GM12872 (cell line): ENCODE results near the gene UPF2.

Experiments
- TF ChIP-seq, protein P1 (sequence below): IDR thresholded peaks from 3 replicates; pipeline ENCODE4 v1.5.1; 2011; ENCODE audit warnings: low read depth, mild to moderate bottlenecking, low read length, moderate library complexity; ENCODE audit not compliant: insufficient read depth

UPF2 gene

DNA sequence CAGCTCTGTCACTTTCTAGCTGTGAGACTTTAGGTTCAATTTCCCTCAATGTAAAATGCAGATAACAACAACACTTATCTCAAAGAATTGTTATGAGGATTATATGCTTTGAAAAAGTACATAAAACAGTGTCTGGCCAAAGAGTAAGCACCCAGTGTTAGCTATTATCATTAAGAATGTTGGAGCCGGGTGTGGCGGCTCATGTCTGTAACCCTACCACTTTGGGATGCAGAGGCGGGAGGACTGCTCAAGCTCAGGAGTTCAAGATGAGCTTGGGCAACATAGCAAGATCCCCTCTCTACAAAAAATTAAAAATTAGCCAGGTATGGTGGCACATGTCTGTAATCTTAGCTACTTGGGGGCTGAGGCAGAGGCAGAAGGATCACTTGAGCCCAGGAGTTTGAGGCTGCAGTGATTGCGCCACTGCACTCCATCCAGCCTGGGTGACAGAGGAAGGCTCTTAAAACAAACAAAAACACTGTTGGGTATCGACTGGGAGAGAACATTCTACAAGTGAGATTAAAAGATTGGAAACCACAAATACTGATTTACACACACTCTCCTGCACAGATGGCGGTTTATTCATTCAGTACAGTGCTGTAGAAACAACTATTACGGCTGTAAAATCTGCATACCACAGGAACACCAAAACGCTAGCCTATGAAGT is 112.2 kb downstream of the UPF2 start:
- TF ChIP-seq, protein P1, sequence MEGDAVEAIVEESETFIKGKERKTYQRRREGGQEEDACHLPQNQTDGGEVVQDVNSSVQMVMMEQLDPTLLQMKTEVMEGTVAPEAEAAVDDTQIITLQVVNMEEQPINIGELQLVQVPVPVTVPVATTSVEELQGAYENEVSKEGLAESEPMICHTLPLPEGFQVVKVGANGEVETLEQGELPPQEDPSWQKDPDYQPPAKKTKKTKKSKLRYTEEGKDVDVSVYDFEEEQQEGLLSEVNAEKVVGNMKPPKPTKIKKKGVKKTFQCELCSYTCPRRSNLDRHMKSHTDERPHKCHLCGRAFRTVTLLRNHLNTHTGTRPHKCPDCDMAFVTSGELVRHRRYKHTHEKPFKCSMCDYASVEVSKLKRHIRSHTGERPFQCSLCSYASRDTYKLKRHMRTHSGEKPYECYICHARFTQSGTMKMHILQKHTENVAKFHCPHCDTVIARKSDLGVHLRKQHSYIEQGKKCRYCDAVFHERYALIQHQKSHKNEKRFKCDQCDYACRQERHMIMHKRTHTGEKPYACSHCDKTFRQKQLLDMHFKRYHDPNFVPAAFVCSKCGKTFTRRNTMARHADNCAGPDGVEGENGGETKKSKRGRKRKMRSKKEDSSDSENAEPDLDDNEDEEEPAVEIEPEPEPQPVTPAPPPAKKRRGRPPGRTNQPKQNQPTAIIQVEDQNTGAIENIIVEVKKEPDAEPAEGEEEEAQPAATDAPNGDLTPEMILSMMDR = no peak

DNA sequence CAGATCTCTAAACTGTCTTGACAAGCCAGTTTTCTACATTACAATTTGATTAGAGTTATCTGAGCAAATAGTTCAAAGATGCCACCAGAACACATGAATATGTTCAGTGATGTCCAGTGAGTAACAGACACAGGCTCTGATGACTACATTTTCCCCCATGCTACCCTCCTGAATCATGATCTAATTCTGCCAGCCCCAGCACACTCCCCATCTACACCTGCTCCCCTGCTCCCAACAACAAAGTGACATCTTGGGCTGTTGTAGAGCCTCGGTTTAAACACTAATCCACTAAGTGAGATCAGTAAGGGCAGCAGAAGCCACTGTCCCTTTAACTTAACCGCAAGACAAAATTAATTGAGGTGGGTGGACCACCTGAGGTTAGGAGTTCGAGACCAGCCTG is 114.9 kb downstream of the UPF2 start:
- TF ChIP-seq, protein P1 = no peak

DNA sequence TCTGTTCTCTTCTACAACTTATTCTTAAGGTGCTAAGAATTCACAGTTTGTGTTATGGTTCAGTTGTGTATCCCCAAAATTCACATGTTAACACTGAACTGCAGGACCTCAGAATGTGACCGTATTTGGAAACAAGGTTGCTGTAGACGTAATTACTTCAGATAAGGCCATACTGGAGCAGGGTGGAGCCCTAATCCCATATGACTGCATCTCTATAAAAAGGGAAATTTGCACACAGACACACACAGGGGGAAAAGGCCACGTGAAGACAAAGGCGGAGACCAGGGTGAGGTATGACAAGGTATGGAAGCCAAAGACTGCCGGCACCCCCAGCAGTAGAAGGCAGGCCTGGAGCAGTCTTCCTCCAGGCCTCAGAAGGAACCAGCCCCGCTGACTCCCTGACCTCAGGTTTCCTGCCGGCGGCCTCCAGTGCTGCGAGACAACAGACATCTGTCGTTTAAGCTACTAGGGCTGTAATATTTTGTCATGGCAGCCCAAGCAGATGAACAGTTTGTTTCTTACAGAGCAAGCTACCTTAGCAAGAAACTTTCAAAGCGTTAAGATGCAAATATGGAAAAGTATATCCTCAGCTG is 120.7 kb downstream of the UPF2 start:
- TF ChIP-seq, protein P1 = no peak

DNA sequence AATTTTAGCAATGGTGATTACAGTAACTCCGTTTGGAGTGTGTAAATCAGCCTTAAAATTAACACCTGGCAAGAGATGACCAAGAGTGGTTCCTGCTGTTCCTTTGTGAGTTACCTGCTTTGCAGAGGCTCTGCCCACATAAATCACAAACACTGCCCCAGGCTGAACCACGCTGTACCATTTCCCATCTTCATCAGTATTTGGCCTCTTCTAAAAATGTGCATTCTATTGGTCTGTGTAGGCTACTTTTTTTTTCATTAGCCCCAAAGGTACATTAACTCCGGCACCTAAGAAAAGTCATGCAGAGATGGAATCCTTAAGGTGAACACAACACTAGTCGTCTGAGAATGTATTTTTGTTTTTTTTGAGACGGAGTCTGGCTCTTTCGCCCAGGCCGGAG is 123.3 kb downstream of the UPF2 start:
- TF ChIP-seq, protein P1 = no peak

DNA sequence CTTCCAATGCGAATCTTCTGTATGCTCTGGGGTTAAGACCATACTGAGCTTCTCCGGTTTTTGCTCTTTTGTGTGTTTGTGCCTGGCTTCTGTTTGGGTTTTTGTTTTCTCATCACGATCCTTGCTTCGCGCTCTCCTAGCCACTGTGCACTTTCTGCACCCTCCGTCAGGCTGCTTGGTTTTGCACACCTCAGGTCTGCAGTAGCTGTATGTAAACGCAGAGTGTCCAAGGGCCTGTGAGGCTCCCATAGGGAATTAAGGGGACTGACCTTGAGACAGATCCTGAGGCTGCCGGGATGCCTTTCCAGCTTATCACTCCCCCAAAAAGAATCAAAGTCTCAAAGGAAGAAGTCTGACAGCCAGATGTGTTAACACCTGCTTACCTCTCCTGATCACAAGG is 124.2 kb downstream of the UPF2 start:
- TF ChIP-seq, protein P1 = no peak

DNA sequence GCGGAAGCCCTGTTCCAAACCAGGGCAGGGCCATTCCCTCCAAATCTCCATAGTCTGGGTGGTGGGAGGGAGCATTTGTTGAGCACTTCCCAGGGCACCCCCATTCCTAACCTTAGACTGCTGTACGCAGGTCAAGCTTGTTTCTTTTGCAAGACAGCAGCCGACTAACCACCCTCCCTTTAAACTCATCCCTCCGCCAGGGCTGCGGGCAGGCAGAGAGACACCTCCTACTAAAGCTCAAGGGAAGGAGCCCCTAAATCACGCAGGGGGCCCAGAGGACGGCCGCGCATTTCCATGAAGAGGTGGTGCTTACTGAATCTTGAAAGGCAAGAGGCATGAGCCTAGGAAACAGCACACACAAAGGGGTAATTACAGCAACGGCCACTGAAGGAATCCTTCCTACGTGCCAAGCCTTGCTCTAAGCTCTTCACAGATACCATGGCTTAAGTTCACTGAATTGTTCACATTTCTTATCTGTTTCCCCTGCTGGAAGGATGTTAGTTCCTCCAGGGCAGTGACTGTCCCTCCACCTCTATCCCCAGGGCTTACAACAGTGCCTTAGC is 129.4 kb downstream of the UPF2 start:
- TF ChIP-seq, protein P1 = no peak

DNA sequence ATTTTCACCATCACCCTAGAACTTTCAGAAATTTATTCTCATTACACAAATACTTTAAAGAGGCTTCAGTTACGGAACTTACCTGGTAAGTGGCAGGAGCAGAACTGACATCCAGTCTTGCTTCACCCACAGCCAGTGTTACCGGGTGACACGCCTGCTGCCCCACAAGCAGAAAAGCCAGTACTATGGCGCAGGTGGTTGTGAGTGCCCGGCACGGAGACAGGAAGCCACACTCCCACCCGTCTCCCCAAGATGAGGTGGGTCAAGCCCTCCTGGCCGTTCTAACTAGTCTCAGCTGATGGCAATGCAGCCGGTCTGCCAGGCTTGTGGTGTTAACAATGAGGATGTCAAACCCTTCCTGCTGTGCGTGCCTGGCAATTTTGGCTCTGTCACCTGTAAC is 132.5 kb downstream of the UPF2 start:
- TF ChIP-seq, protein P1 = no peak
